ENCODE data around the gene PRR12.

PRR12 gene

GRCh38 chr19:49555600-49556411 lies 35.2 kb upstream of the PRR12 start:
- peaks cover 8% of the 10 kb centered on the region; the same call in 1 of the 2 replicates for H3K4me1 ChIP-seq (ENCODE audit: insufficient read depth, low read length)
- peaks cover 3% of the 10 kb centered on the region; the same call in 1 of the 2 replicates for H3K36me3 ChIP-seq (ENCODE audit: insufficient read depth, low read length)
- H3K9ac ChIP-seq (ENCODE audit: low read depth, low read length), result peak overlapping the region; percentile 78
- no peaks in the 10 kb centered on the region for H3K9me3 ChIP-seq (ENCODE audit: control insufficient read depth, insufficient read depth, low read length)

- H3K9ac ChIP-seq (ENCODE audit: low read depth, low read length), result peak overlapping the region; percentile 78
- H3K36me3 ChIP-seq (ENCODE audit: insufficient read depth, low read length), result peaks cover 3% of the 10 kb centered on the region; the same call in 1 of the 2 replicates
- H3K4me1 ChIP-seq (ENCODE audit: insufficient read depth, low read length), result peaks cover 15% of the 10 kb centered on the region; the same call in 1 of the 2 replicates
- no peaks in the 10 kb centered on the region for H3K9me3 ChIP-seq (ENCODE audit: control insufficient read depth, insufficient read depth, low read length)
Observed at GRCh38 chr19:49556412-49557398, 34.3 kb upstream of the PRR12 start.

- H3K36me3 ChIP-seq (ENCODE audit: insufficient read depth, low read length), result peaks cover 3% of the 10 kb centered on the region; the same call in 1 of the 2 replicates
Observed at GRCh38 chr19:49557641-49558325, 33.2 kb upstream of the PRR12 start.

GRCh38 chr19:49558591-49558990 lies 32.4 kb upstream of the PRR12 start:
- H3K36me3 ChIP-seq (ENCODE audit: insufficient read depth, low read length), result peaks cover 3% of the 10 kb centered on the region; the same call in 1 of the 2 replicates
- no peaks in the 10 kb centered on the region for H3K9me3 ChIP-seq (ENCODE audit: control insufficient read depth, insufficient read depth, low read length)
- no peak overlapping the region for H3K9ac ChIP-seq (ENCODE audit: low read depth, low read length)
- H3K4me1 ChIP-seq (ENCODE audit: insufficient read depth, low read length), result peaks cover 15% of the 10 kb centered on the region; the same call in 1 of the 2 replicates

More at GRCh38 chr19:49557641-49558325, 33.2 kb upstream of the PRR12 start:
- no peak overlapping the region for H3K9ac ChIP-seq (ENCODE audit: low read depth, low read length)
- no peaks in the 10 kb centered on the region for H3K9me3 ChIP-seq (ENCODE audit: control insufficient read depth, insufficient read depth, low read length)
- peaks cover 15% of the 10 kb centered on the region; the same call in 1 of the 2 replicates for H3K4me1 ChIP-seq (ENCODE audit: insufficient read depth, low read length)

GRCh38 chr19:49559443-49559842 lies 31.5 kb upstream of the PRR12 start:
- Histone ChIP-seq H3K36me3 (ENCODE audit: insufficient read depth, low read length) (peaks cover 3% of the 10 kb centered on the region; the same call in 1 of the 2 replicates), H3K9me3 (ENCODE audit: control insufficient read depth, insufficient read depth, low read length) (no peaks in the 10 kb centered on the region), H3K9ac (ENCODE audit: low read depth, low read length) (no peak overlapping the region), H3K4me1 (ENCODE audit: insufficient read depth, low read length) (peaks cover 15% of the 10 kb centered on the region; the same call in 1 of the 2 replicates)

- peaks cover 15% of the 10 kb centered on the region; the same call in 1 of the 2 replicates for H3K4me1 ChIP-seq (ENCODE audit: insufficient read depth, low read length)
- peaks cover 3% of the 10 kb centered on the region; the same call in 1 of the 2 replicates for H3K36me3 ChIP-seq (ENCODE audit: insufficient read depth, low read length)
- no peaks in the 10 kb centered on the region for H3K9me3 ChIP-seq (ENCODE audit: control insufficient read depth, insufficient read depth, low read length)
- H3K9ac ChIP-seq (ENCODE audit: low read depth, low read length), result no peak overlapping the region
Observed at GRCh38 chr19:49559928-49560327, 31.1 kb upstream of the PRR12 start.

GRCh38 chr19:49560358-49560900 lies 30.6 kb upstream of the PRR12 start:
- Histone ChIP-seq H3K4me1 (ENCODE audit: insufficient read depth, low read length) (peaks cover 15% of the 10 kb centered on the region; the same call in 1 of the 2 replicates), H3K36me3 (ENCODE audit: insufficient read depth, low read length) (peaks cover 3% of the 10 kb centered on the region; the same call in 1 of the 2 replicates), H3K9ac (ENCODE audit: low read depth, low read length) (no peak overlapping the region)

GRCh38 chr19:49564616-49565045 lies 26.4 kb upstream of the PRR12 start:
- H3K9ac ChIP-seq (ENCODE audit: low read depth, low read length), result no peak overlapping the region
- H3K4me1 ChIP-seq (ENCODE audit: insufficient read depth, low read length), result peaks cover 15% of the 10 kb centered on the region; the same call in 1 of the 2 replicates
- no peaks in the 10 kb centered on the region for H3K9me3 ChIP-seq (ENCODE audit: control insufficient read depth, insufficient read depth, low read length)
- H3K36me3 ChIP-seq (ENCODE audit: insufficient read depth, low read length), result peaks cover 2% of the 10 kb centered on the region; the same call in 1 of the 2 replicates

More at GRCh38 chr19:49560358-49560900, 30.6 kb upstream of the PRR12 start:
- H3K9me3 ChIP-seq (ENCODE audit: control insufficient read depth, insufficient read depth, low read length), result no peaks in the 10 kb centered on the region

- Histone ChIP-seq H3K9ac (ENCODE audit: low read depth, low read length) (no peak overlapping the region), H3K9me3 (ENCODE audit: control insufficient read depth, insufficient read depth, low read length) (no peaks in the 10 kb centered on the region), H3K4me1 (ENCODE audit: insufficient read depth, low read length) (peaks cover 12% of the 10 kb centered on the region; the same call in 1 of the 2 replicates), H3K36me3 (ENCODE audit: insufficient read depth, low read length) (peaks cover 2% of the 10 kb centered on the region; the same call in 1 of the 2 replicates)
Observed at GRCh38 chr19:49565261-49565660, 25.7 kb upstream of the PRR12 start.

- peaks cover 10% of the 10 kb centered on the region for H3K4me1 ChIP-seq (ENCODE audit: insufficient read depth, low read length)
- H3K9ac ChIP-seq (ENCODE audit: low read depth, low read length), result no peak overlapping the region
Observed at GRCh38 chr19:49566302-49566701, 24.7 kb upstream of the PRR12 start.

GRCh38 chr19:49567861-49568441 lies 23.0 kb upstream of the PRR12 start:
- H3K4me1 ChIP-seq (ENCODE audit: insufficient read depth, low read length), result peaks cover 11% of the 10 kb centered on the region
- H3K9me3 ChIP-seq (ENCODE audit: control insufficient read depth, insufficient read depth, low read length), result no peaks in the 10 kb centered on the region

More at GRCh38 chr19:49566302-49566701, 24.7 kb upstream of the PRR12 start:
- Histone ChIP-seq H3K36me3 (ENCODE audit: insufficient read depth, low read length) (peaks cover 2% of the 10 kb centered on the region; the same call in 1 of the 2 replicates), H3K9me3 (ENCODE audit: control insufficient read depth, insufficient read depth, low read length) (no peaks in the 10 kb centered on the region)

GRCh38 chr19:49570138-49570856 lies 20.7 kb upstream of the PRR12 start:
- Histone ChIP-seq H3K9ac (ENCODE audit: low read depth, low read length) (no peak overlapping the region), H3K4me1 (ENCODE audit: insufficient read depth, low read length) (peaks cover 11% of the 10 kb centered on the region), H3K9me3 (ENCODE audit: control insufficient read depth, insufficient read depth, low read length) (no peaks in the 10 kb centered on the region), H3K36me3 (ENCODE audit: insufficient read depth, low read length) (peaks cover 2% of the 10 kb centered on the region; the same call in 1 of the 2 replicates)

More at GRCh38 chr19:49567861-49568441, 23.0 kb upstream of the PRR12 start:
- no peak overlapping the region for H3K9ac ChIP-seq (ENCODE audit: low read depth, low read length)
- H3K36me3 ChIP-seq (ENCODE audit: insufficient read depth, low read length), result peaks cover 2% of the 10 kb centered on the region; the same call in 1 of the 2 replicates

Measured in ES-I3 (cell line).